Fibroblast of gingiva (primary cell): Measurements from ENCODE around the gene MRPL36.

ENCODE experiments used
- DNase-seq: peaks from one replicate; pipeline ENCODE4 v3.0.0-alpha.2; 2011; ENCODE audit warnings: low read depth

Gene MRPL36

DNA sequence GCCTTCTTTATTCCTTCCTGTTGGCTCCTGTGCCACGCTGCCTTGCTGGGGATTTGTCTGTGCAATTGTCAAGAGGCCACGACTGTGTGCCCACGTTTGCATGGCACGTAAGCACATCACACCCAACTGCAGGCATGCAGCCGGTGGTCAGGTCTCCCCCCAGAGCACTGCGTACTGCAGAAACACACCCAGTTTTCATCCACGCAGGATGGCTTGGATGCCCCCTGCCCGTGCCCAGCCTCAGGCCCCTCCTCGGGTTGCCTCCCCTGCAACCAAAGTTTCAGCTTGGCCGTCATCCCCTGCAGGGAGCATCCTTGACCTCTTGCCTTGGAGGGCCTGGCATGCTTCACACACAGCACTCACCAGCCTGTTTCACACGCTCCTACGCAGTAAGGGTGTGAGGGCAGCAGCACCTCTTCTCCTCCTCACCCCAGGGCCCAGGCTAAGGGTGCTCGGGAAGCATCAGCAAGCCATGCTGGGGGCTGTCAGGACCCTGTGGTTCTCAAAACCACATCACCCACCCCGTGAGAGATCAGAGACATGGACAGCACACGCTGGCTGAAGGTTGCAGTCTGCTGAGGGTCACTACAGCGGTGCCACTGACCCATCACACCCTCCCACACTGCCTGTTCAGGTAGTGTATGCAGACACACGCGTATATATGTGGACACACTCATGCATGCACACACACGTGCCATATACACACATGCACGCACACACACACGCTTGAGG, 3.1 kb downstream of the MRPL36 start:
- DNase-seq: no peak

DNA sequence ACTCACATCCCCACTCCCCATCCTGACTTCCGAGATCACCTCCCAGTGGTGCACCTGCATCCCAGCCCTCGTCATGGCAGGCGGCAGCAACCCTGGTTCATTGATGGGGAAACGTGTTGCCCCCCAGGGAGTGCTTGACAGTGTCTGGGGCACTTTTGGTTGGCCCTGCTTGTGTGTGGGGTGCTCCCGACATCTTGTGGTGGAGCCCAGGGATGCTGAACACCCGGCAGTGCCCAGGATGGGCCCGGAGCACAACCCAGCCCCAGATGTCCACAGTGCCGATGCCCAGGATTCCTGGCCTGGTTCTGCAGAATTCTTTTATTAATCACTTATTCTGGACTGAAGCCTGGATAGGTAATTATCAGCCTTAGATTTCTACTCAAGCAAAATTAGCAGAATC, 3.7 kb downstream of the MRPL36 start:
- DNase-seq: no peak

DNA sequence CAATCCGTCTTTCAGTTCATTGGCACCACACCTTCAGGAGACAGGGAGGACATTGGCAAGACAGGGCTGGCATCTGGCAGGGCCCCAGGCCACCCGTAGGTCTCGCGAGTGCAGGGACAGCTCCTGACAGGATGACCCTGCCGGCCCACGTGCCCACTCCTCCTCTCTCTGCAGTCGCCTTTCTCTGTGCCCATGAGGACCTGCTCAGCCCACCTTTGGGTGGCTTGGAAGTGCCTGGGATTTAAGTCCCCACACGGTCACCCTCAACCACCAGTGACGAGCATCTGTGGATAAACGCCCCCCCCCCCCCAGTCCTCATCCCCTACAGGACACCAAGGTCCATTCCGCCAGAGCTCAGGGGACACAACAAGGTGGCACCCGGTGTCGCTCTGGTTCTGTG, 4.1 kb downstream of the MRPL36 start:
- DNase-seq: no peak

DNA sequence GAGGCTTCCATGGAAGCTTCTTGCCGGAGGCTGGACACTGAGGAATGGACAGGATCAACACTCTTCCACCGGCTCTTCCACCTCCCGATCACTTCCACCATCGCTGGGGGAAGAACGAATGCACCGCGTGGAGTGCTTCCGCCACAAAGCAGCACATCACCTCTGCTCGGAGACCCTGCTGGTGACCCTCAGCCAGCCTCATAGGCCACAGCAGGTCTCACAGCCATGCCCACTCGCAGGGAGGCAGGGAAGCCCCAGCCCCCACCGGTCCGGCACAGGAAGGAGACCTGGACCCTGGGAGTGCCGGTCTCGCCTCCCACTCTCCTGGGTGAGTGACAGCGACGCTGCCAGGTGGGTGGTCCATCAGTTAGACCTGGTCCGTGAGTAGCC, 4.7 kb downstream of the MRPL36 start:
- no peak for DNase-seq

DNA sequence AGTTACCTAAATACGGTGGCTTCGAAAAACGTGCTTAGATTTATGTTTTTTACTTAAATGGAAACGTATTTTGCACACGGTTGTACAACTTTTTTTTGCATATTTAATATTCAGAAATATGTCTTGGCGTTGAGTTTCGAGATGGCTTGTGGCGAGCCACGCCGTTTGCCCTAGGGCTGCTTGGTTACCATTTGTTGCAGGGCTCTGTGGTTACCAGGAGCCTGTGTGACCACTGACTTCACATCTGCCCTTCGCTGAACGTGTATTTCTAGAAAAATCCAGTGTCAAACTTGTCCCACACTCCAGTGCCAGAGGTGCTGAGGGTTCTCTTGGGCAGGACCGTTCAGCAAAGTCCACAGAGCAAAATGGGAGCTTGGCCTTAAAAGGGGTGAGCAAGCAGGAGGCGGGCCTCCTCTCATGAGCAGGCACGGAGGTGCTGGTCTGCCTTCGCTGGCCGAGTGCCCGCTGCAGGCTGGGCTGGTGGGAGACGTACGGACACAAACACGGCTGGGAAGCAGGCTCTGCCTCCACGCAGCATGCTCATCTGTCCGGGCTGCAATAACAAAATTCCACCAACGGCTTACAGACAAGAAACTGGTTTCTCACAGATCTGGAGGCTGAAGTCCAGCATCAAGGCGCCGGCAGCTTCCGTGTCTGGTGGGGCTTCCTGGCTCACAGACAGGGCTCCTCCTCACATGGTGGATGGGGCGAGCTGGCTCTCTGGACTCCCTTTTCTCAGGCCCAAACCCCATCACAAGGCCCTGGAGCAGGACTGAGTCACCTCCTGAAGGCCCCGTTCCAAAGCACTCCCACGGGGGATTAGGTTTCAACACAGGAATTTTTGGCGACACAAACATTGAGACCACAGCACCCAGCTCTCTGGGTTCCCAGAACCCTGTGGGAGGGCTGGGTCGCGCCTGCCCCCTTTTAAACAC, 5.4 kb downstream of the MRPL36 start:
- DNase-seq: peak; percentile 60

DNA sequence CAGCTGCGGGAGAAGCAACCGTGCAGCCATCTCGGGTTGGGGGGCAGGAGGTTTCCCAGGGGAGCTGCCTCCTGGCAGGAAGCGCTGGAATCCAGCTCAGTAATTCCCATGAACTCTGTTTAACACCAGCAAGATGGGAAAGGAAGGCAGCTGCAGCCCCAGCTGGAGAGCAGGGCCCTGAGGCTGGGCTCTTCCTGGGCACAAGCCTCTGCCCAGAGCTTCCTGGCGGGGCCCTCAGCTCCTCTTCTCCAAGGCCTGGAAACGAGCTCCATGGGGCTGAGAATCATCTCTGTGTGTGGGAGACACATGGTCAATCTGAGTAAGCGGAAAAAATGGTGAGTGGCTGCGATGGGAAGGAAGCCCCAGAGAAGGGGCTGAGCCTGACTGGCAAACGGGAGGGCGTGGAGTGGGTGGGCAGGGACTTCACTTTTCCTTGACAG, 6.3 kb downstream of the MRPL36 start:
- no peak for DNase-seq

DNA sequence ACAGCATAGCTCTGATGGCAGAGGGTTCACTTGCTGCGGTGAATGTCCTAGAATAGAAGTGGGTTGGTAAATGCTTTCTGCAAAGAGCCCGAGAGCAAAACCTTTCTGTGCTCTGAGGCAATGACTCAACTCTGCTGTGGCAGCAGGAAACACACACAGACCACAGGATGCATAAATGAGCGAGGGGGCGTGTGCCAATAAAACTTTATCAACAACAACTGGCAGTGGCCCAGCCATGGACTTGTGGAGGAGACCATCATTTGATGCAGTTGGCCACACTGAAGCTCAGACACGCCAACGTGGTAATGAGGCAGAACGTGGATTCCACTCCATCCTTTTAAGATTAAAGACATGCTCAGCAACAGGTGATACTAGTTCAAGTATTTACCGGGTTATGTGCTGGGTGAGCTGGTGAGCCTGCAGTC, 6.8 kb downstream of the MRPL36 start:
- DNase-seq: peak; percentile 41

DNA sequence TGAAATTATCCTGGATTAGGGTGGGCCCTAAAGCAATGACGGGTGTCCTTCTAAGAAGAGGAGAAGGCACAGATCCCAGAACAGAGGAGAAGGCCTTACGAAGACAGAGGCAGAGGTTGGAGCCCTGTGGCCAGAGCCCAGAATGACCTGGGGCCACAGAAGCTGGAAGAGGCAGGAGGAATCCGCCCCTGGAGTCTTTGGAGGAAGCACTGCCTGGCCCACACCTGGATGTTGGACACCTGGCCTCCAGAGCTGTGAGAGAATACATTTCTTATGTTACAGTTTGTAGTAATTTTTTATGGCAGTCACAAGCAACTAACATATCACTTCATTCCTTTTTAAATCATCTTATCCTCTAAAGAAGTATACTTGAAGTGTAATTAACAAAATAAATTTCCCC, 8.5 kb downstream of the MRPL36 start:
- no peak for DNase-seq

DNA sequence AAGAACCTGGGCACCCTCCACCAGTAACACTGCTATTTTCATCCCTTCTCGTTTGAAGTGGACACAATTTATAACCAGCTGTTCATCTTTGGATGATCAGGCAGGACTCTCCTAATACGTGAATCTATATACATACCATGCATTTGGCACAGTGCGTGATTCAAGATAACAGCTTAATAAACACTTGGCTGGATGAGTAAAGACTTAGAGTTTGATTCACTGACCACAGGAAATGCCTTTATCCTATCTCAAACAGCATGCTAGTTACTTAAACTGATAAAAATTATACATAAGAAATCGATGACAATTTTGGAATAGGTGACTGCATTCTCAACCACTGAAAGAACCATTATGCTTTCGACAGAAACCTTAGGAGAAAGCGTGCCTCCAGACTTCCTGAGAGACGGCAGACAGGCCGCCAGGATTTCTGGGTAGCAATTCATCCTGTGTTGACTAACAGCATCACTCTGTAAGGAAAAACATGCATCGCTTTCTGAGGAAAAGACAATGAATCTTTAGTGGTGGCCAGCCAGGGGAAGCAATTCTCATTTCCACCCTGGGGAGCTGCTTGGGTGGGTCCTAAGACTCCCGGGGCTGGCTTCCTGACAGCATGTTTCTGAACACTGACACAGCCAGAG, 9.7 kb downstream of the MRPL36 start:
- peak; percentile 54 for DNase-seq

DNA sequence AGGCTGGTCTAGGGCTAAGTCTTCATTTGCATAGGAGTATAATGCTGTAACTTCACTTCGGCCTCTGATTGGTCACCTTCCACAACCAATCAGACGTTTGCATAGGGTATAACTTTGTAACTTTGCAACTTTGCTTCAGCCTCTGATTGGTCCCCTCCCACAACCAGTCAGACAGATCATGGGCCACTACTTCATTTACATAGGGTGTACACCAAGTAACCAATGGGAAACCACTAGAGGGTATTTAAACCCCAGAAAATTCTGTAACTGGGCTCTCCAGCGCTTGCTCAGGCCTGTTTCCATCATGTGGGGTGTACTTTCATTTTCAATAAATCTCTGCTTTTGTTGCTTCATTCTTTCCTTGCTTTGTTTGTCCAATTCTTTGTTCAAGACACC, 10.2 kb downstream of the MRPL36 start:
- peak; percentile 29 for DNase-seq

DNA sequence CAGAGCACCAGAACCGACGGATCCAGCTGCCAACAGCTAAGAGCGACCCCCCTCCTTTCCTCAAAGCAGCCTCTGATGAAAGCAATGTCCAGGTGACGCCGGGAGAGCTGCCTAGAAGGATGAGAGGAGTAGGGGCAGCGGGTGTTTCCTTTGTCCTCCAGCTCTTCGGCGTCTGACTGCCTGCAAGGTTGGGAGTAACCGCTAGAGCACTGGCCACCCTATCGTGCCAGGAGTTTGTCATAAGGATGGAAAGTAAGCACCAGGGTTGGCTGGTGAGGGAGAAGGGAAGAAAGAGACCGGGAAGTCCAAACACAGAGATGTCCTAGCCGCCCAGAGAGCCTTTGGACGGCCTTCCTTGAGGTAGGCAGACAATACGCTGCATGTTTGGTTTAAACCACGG, 10.8 kb downstream of the MRPL36 start:
- no peak for DNase-seq

DNA sequence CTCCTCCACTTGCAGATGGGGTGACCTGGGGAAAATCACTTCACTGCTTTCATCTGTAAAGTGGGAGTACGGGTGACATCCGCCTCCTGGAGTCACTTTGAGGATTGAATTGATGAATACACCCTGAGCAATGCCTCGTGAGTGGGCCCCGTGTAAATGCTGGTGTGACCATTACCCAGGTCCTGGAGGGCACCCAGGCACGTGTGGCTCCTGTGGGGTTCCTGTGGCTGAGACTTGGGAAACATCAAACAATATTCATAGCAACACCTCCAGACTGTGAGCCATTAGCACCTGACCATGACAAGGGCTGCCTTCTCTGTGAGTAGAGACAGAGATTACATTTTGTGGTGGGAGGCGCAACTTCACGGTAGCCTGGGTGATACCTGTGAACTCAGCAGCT, 11.4 kb downstream of the MRPL36 start:
- DNase-seq: no peak

DNA sequence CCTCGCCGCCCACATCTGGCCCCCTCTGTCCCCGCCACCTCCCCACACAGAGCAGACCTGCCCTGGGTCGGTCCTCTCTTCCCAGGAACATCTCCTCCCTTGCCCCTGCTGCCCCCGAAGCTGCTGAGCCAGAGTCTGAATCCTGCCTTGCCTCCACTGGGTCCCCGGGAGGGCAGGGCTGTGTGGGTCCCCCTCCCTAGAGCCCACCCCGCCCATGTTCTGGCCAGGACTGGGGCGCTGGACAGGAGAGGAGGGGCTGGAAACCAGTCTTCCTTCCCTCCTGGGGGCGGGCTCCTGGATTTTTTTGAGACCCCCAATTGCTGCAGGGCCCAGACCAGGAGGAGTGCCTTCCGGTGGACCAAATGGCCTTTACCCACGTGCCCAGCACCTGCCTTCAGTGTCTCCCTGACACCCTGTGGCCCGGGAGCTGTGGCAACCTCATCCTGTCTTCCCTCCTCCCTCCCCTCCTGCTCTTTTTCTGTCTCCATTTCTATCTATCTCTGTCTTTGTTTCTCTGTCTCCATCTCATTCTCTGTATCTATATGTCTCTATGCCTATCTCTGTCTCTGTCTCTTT, 12.1 kb downstream of the MRPL36 start:
- no peak for DNase-seq

DNA sequence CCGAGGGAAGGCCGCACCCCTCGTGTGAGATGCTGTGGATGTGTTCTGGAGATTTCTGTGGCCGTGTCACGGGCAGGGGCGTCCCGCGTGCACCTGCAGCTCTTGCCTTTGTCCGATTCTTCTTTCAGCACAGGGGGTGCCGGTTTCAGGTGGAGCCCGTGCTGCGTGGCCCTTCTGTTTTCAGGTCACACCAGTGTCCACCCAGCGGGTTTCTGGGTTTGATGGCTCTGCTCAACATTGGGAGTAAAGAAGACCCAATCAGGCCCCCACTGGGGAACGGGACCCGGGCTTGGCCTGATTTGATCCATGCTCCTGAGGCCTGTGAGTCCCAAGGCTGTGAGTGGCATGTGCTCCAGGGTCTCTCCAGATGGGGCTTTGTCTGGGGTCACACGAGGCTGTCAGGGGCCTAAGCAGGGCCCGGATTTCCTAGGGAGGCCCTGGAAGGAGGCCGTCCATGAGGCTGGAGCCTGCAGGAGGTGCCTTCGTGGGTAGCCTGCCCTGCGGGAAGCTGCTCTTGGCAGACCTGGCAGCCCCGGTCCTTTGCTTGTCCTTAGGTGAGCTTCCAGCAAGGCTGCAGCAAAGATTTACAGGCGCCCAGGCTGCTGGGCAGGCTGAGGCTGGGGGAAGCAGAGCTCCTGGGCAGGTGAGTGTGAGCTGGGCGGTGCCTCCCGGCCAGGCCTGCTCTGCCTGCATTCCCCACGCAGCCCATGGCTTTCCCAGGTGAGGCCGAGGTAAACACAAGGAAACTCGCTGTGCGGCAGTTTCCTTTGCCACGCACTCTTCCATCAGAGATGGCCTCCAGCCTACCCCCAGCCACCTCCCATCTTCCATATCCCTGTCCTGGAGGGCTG, 12.8 kb downstream of the MRPL36 start:
- no peak for DNase-seq

DNA sequence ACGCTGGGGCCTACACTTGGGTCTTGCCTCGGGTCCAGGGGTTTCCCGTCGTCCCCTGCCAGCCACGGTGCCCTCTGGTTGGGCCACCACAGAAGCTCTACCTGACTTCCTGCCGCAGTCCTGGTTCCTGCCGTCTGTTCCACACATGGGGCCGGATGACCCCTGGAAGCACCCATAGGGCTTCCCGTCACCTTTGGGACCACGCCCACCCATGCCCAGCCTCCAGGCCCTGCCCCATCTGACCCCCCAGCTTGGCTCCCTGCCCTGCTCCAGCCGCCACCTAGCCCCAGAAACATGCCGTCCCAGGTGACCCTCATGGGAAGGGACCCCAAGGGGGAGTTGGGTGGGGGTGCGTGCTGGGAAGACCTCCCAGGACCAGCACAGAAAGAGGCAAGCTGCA, 13.7 kb downstream of the MRPL36 start:
- no peak for DNase-seq

DNA sequence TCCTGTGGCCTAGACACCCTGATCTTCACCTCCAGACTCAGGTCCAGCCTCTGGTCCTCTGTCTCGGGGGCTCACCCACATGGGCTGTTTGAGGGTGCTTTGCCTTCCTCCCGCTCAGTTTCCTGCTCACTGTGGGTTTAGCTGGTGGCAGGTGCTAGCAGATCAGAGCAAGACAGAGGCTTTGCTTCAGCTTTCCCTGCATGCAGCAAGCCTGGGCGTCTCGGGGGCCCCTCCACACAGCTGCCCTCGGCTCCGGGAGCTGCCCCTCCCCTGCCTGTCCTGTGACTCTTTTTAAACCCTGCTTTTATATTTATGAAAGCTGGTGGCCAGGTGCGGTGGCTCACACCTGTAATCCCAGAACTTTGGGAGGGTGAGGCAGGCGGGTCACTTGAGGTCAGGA, 14.6 kb downstream of the MRPL36 start:
- no peak for DNase-seq

DNA sequence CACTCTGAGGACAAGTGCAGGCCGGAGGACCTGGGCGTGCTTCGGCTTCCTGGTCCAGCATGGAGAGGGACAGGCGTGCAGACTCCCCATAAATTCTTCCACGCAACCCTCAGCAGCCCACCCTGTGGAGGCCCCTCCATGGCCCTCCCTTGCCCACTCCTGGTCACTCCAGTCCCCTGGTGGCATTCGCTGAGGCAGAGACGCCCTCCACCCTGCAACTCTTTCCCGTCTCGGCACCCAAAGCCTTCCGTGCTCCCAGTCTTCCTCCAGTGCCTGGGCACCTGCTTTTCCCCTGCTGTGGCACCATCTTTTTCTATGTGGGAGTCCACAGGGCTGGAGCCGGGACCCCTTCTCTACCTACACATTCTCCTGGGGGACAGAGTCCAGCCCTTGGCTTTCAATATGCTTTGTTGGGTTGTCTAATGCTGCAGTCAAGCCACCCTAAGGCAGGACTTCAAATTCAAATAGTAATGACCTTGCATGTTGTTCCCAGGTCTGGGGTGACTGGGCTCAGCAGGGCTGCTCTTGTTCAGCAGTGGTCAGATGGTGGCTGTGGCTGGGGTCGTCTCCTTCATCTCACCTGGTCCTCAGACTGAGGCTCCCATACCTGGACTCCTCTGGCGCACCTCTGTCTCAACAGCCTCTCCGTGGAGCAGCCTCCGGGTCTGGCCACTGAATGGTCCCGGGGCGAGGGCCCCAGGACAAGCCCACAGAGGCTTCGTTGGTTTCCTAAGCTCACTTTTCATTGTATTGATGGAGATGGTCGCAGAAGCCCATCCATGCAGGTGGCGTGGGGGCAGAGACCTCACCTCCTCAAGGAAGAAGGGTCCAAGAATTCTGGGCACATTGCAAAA, 15.2 kb downstream of the MRPL36 start:
- DNase-seq: no peak

DNA sequence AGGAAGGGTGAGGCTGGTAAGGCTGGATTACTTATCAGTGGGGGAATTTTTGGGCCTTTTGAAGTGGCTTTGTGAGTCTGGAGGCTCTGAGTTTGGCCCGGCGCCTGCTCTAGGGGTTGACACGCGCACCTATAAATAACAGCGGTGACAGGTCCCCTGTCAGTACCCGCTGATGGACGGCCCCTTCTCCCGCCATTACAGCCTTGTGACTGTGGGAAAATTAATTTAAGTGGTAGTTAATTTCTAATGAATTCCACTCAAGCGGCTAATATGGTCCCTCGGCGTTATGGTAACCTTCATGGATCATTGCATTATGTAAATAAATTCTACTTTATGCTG, 16.5 kb downstream of the MRPL36 start:
- DNase-seq: no peak

DNA sequence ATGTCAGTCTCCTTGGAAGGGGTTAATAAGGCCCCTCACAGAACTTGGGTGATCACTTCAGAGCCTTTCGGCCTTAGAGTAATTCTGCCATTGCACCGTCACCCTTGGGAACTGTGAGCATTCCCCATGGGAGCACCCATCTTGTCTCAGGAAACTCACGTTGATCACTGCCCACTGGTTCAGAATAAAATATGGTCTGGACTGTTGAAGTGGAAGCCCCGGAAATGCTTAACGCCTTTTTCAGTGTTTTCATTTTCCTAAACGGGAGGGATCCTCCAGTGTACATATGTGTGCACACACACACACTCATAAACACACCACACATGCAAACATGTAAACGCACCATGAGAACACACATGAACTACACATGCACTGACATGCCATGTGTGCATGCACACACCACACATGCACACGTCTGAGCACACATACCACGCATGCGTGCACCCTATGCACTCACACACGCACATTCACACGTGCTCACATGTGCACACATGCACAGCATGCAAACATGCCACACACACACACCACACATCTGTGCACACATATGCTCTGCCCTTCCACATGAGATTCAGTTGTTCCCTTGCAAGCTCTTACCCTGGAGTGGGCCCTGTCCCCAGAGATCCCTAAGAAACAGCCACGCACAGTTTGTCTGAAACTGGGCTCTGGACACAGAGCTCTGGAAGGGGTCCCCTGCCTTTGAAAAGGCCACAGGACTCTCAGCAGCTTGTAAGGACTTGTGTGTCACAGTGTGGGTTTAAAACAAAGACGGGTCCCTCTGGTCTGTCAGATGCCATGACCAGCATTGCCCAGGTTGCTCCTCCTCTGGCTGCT, 17.0 kb downstream of the MRPL36 start:
- no peak for DNase-seq
